SK-N-SH (cell line): Measurements from ENCODE around the gene SHROOM4. TPM values are rescaled to one million over a fixed set of nuclear protein-coding genes. Genes with fewer than 3 reads are reported as not detected.

Source experiments
- CTCF ChIA-PET: fragments of 300-600, 350-600 bp; formaldehyde crosslinking; extraction: SDS; loops from one replicate; lab custom pipeline; 2021; lab: Yijun Ruan, JAX
- POLR2A ChIA-PET: fragments of 350-600 bp; sonication (Branson Sonifier 250); formaldehyde crosslinking; extraction: SDS; loops from one replicate; lab custom pipeline; 2020; ENCODE audit warnings: antibody characterized with exemption, inconsistent platforms; lab: Yijun Ruan, JAX
- DNase-seq: peaks from one replicate; pipeline ENCODE4 v3.0.0; 2012
- H2AFZ ChIP-seq: fragments of 200-600 bp; sonication (generic); 2 replicates; pipeline ENCODE4 v1.8.1; 2016; ENCODE audit warnings: antibody characterized with exemption, mild to moderate bottlenecking, low read depth
- H3F3A ChIP-seq: fragments of 200-600 bp; sonication (generic); replicated peaks from 2 replicates; pipeline ENCODE3; 2016; ENCODE audit warnings: antibody characterized with exemption, mild to moderate bottlenecking; ENCODE audit not compliant: insufficient read depth
- H3K27ac ChIP-seq, 2 experiments: fragments of 200-500 bp in 1 of 2; fragments of 200-600 bp in 1 of 2; sonication (Bioruptor generic) in 1 of 2; sonication (generic), shearing (Covaris generic) in 1 of 2; 2 replicates each; pipeline versions ENCODE4 v1.5.1 to v1.6.1; 2014 to 2016; ENCODE audit warnings: low read depth in 2 of 2, inconsistent platforms in 1 of 2, low read length in 1 of 2, mild to moderate bottlenecking in 1 of 2, mixed read lengths in 1 of 2
- H3K27me3 ChIP-seq: fragments of 200-600 bp; sonication (generic), shearing (Covaris generic); 2 replicates; pipeline ENCODE4 v1.6.1; 2016; ENCODE audit warnings: mixed run types; ENCODE audit not compliant: insufficient read depth
- H3K36me3 ChIP-seq, 2 experiments: fragments of 200-500 bp in 1 of 2; fragments of 200-600 bp in 1 of 2; sonication (Bioruptor generic) in 1 of 2; sonication (generic) in 1 of 2; replicated peaks in 1 of 2; 2 replicates each; pipeline versions ENCODE3 to v1.5.1; 2014 to 2016; ENCODE audit warnings: low read length in 1 of 2, mild to moderate bottlenecking in 1 of 2; ENCODE audit not compliant: insufficient read depth in 2 of 2, control insufficient read depth in 1 of 2
- H3K4me1 ChIP-seq, 2 experiments: fragments of 200-500 bp in 1 of 2; fragments of 200-600 bp in 1 of 2; sonication (Bioruptor generic) in 1 of 2; sonication (generic), shearing (Covaris generic) in 1 of 2; 2 replicates each; pipeline versions ENCODE4 v1.5.1 to v1.6.1; 2014 to 2016; ENCODE audit warnings: low read depth in 1 of 2, low read length in 1 of 2, mixed run types in 1 of 2; ENCODE audit not compliant: insufficient read depth in 2 of 2, control insufficient read depth in 1 of 2
- H3K4me2 ChIP-seq: fragments of 200-600 bp; sonication (generic), shearing (Covaris generic); 2 replicates; pipeline ENCODE4 v1.6.1; 2017; ENCODE audit warnings: mixed run types
- H3K4me3 ChIP-seq, 2 experiments: fragments of 200-500 bp in 1 of 2; fragments of 200-600 bp in 1 of 2; sonication (Bioruptor generic) in 1 of 2; sonication (generic), shearing (Covaris generic) in 1 of 2; 2 replicates each; pipeline versions ENCODE4 v1.5.1 to v1.8.1; 2014 to 2016; ENCODE audit warnings: low read depth in 2 of 2, inconsistent platforms in 1 of 2, low read length in 1 of 2, mild to moderate bottlenecking in 1 of 2, mixed read lengths in 1 of 2, moderate library complexity in 1 of 2
- H3K79me2 ChIP-seq: fragments of 200-600 bp; sonication (generic); 2 replicates; pipeline ENCODE4 v1.8.1; 2017; ENCODE audit warnings: mild to moderate bottlenecking; ENCODE audit not compliant: insufficient read depth
- H3K9ac ChIP-seq: fragments of 200-600 bp; sonication (generic); 2 replicates; pipeline ENCODE4 v1.6.1; 2017; ENCODE audit warnings: mixed run types
- H3K9me2 ChIP-seq: fragments of 200-600 bp; sonication (generic); 2 replicates; pipeline ENCODE4 v1.6.1; 2017; ENCODE audit warnings: mixed run types
- H3K9me3 ChIP-seq: fragments of 200-600 bp; sonication (generic); 2 replicates; pipeline ENCODE4 v1.6.1; 2017; ENCODE audit warnings: mixed run types, mild to moderate bottlenecking, moderate library complexity
- H4K20me1 ChIP-seq: fragments of 200-600 bp; sonication (generic); 2 replicates; pipeline ENCODE4 v1.6.1; 2017; ENCODE audit warnings: mild to moderate bottlenecking, mixed run types; ENCODE audit not compliant: insufficient read depth
- ELF1 ChIP-seq: IDR thresholded peaks from 2 replicates; pipeline ENCODE4 v1.4.0; 2012
- EZH2phosphoT487 ChIP-seq: fragments of 200-600 bp; sonication (generic); IDR thresholded peaks from 2 replicates; pipeline ENCODE4 v1.6.1; 2017; ENCODE audit warnings: low read depth, mixed run types, mild to moderate bottlenecking, antibody characterized with exemption, moderate library complexity, borderline replicate concordance
- FOXJ3 ChIP-seq: sonication (generic); formaldehyde crosslinking; IDR thresholded peaks from 2 replicates; pipeline ENCODE4 v1.5.1; 2020; ENCODE audit warnings: mild to moderate bottlenecking, missing genetic modification reagents
- JUND ChIP-seq: IDR thresholded peaks from 2 replicates; pipeline ENCODE4 v1.4.0; 2012
- NFIC ChIP-seq: IDR thresholded peaks from 2 replicates; pipeline ENCODE4 v1.4.0; 2012; ENCODE audit warnings: borderline replicate concordance
- NRF1 ChIP-seq: IDR thresholded peaks from 2 replicates; pipeline ENCODE4 v1.6.1; 2012; ENCODE audit warnings: low read depth, mild to moderate bottlenecking, low read length
- PBX3 ChIP-seq: IDR thresholded peaks from 2 replicates; pipeline ENCODE4; 2012
- POLR2AphosphoS5 ChIP-seq: IDR thresholded peaks from 2 replicates; pipeline ENCODE4 v1.6.1; 2012; ENCODE audit warnings: low read depth, low read length
- RCOR1 ChIP-seq: fragments of 150-350 bp; IDR thresholded peaks from 2 replicates; pipeline ENCODE4 v1.6.1; 2017; ENCODE audit warnings: antibody characterized with exemption, low read length
- REST ChIP-seq: IDR thresholded peaks from 2 replicates; pipeline ENCODE4 v1.6.1; 2012; ENCODE audit warnings: mild to moderate bottlenecking, low read depth, low read length, moderate library complexity
- SMC3 ChIP-seq: IDR thresholded peaks from 2 replicates; pipeline ENCODE4 v1.6.1; 2012; ENCODE audit warnings: low read depth, low read length, improper control_type of control experiment
- TEAD4 ChIP-seq: IDR thresholded peaks from 2 replicates; pipeline ENCODE4 v1.4.0; 2012; ENCODE audit warnings: mild to moderate bottlenecking, borderline replicate concordance; ENCODE audit not compliant: insufficient read depth
- USF1 ChIP-seq: IDR thresholded peaks from 2 replicates; pipeline ENCODE4 v1.4.0; 2012; ENCODE audit warnings: low read depth, borderline replicate concordance
- YY1 ChIP-seq: IDR thresholded peaks from 2 replicates; pipeline ENCODE4 v1.4.0; 2012; ENCODE audit warnings: low read depth, mild to moderate bottlenecking
- WGBS: methylation state at CpG from one replicate; pipeline ENCODE4 v1.1.6; 2017; ENCODE audit warnings: low lambda C conversion rate; 5-methylcytosine and 5-hydroxymethylcytosine counted together
- polyA plus RNA-seq, 3 experiments: library from polyadenylated mRNA; depleted of rRNA; stranded (reverse); fragments of >200 nt; gene quantifications; 2 replicates each; pipeline ENCODE4 v1.2.3, GENCODE V29; 2012
- TF ChIP-seq, protein P1 (sequence below): fragments of 150-350 bp; IDR thresholded peaks from 2 replicates; pipeline ENCODE4 v1.6.1; 2016; ENCODE audit warnings: mild to moderate bottlenecking, low read depth, low read length
- TF ChIP-seq, protein P2 (sequence below): fragments of 150-350 bp; IDR thresholded peaks from 2 replicates; pipeline ENCODE4 v1.6.1; 2017; ENCODE audit warnings: antibody characterized with exemption, low read length, low read depth, borderline replicate concordance

The SHROOM4 gene
- polyA plus RNA-seq, 1 of the 3 experiments (the other 2 are of a cell fraction) = 0.31 TPM

DNA sequence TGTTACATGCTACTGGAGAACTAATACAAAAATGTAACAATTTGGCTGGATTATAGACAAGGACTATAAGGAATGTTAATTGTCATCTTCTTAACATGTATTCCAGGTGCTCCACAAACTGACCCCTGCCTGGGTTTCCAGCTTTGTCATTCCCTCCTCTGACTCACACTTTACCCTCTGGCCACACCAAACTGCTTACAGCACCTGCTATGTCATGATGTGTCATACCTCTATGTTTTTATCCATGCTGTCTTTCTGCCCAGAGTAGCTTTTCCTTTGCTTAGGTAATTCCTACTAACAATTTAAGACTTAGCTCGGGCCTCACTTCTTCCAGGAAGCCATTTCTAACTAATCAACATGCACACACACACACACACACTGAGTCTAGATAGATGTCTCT is 14.0 kb upstream of the SHROOM4 start:
- 0% methylated on average over 1 of the region's 1 CpG for WGBS
- Histone ChIP-seq H4K20me1 (no peaks in the 10 kb centered on the region), H3K4me2 (no peak overlapping the region), H3K9ac (no peak overlapping the region), H3K27me3 (no peaks in the 10 kb centered on the region)
- TF ChIP-seq EZH2phosphoT487 (no peak), NFIC (no peak), RCOR1 (no peak), TEAD4 (no peak), JUND (no peak), REST (no peak), POLR2AphosphoS5 (no peak)
- TF ChIP-seq, protein P1, sequence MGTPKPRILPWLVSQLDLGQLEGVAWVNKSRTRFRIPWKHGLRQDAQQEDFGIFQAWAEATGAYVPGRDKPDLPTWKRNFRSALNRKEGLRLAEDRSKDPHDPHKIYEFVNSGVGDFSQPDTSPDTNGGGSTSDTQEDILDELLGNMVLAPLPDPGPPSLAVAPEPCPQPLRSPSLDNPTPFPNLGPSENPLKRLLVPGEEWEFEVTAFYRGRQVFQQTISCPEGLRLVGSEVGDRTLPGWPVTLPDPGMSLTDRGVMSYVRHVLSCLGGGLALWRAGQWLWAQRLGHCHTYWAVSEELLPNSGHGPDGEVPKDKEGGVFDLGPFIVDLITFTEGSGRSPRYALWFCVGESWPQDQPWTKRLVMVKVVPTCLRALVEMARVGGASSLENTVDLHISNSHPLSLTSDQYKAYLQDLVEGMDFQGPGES = no peak
- TF ChIP-seq, all 33 proteins: peak for 0
- H3K27ac ChIP-seq = no peak overlapping the region
- ChIA-PET POLR2A (no interaction called here), CTCF (interaction anchor here (0.7 kb wide), 1 partner anchor 368 kb away, joined by 3 read pairs; no protein-coding TSS in a partner anchor)
- no peak overlapping the region for H2AFZ ChIP-seq
- H3K79me2 ChIP-seq = no peaks in the 10 kb centered on the region
- no peak for DNase-seq
- H3F3A ChIP-seq = no peaks in the 10 kb centered on the region
- H3K9me2 ChIP-seq = no peaks in the 10 kb centered on the region
- H3K4me3 ChIP-seq = no peak overlapping the region
- H3K36me3 ChIP-seq = no peaks in the 10 kb centered on the region
- no peaks in the 10 kb centered on the region for H3K9me3 ChIP-seq
- no peaks in the 10 kb centered on the region for H3K4me1 ChIP-seq

DNA sequence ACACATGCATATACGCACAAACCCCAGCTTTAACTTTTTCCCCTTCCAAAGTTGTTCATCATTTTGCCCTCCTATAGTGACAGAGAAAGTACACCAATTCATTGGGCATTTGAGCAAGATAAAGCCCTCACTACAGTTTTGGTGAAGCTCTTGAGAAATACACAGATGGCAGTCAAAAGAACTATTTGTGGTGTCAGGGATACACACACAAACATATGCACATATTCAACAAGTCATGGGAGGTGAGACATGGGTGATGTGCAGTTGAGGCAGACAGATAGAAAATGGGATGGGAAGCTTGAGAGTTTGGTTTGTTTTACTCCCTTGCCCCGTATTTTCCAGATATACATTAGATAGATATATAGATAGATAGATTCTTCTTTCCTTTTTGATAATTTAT is 11.8 kb upstream of the SHROOM4 start:
- CTCF ChIA-PET = no interaction called here
- Histone ChIP-seq H3K27me3 (no peaks in the 10 kb centered on the region), H3K4me2 (no peak overlapping the region), H2AFZ (no peak overlapping the region), H3K27ac (no peak overlapping the region), H3K4me3 (no peak overlapping the region), H3F3A (no peaks in the 10 kb centered on the region), H3K4me1 (no peaks in the 10 kb centered on the region), H3K9me3 (no peaks in the 10 kb centered on the region), H3K9me2 (no peaks in the 10 kb centered on the region), H4K20me1 (no peaks in the 10 kb centered on the region), H3K9ac (no peak overlapping the region), H3K79me2 (no peaks in the 10 kb centered on the region), H3K36me3 (no peaks in the 10 kb centered on the region)
- 15% methylated on average over 2 of the region's 2 CpGs for WGBS
- POLR2A ChIA-PET = no interaction called here
- DNase-seq = no peak
- TF ChIP-seq YY1 (no peak), SMC3 (no peak), REST (no peak), USF1 (no peak), ELF1 (no peak), JUND (no peak), FOXJ3 (CRISPR knock-in tag) (no peak), PBX3 (no peak), NRF1 (no peak)
- TF ChIP-seq, protein P2, sequence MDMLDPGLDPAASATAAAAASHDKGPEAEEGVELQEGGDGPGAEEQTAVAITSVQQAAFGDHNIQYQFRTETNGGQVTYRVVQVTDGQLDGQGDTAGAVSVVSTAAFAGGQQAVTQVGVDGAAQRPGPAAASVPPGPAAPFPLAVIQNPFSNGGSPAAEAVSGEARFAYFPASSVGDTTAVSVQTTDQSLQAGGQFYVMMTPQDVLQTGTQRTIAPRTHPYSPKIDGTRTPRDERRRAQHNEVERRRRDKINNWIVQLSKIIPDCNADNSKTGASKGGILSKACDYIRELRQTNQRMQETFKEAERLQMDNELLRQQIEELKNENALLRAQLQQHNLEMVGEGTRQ = no peak
